Fibroblast of skin of back (primary cell): ENCODE data around the gene GRIN3A.

Experiments
- DNase-seq: peaks from one replicate; pipeline ENCODE4 v3.0.0-alpha.2; 2013

GRIN3A gene

DNA sequence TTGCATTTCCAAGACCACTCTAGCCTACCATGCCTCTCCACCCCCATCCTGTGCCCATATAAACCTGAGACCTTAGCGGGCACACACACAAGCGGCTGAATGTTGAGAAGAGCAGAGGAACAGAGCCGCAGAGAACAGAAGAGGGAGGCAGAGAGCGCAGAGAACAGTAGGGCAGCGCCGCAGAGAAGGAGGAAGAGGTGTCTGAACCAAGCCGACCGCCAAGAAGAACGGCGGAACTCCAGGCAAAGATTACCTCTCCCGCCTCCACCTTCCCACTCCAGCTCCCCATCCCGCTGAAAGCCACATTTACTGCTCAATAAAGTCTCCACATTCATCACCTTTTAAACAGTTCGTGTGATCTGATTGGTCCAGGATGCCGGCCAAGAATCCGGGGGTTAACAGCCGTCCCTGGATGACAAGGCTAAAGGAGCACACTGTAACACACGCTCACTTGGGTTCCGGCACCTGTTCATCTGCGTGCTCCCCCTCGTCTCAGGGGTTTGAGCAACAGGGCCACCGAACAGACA, 33.2 kb downstream of the GRIN3A start:
- DNase-seq, result peak; percentile 8

DNA sequence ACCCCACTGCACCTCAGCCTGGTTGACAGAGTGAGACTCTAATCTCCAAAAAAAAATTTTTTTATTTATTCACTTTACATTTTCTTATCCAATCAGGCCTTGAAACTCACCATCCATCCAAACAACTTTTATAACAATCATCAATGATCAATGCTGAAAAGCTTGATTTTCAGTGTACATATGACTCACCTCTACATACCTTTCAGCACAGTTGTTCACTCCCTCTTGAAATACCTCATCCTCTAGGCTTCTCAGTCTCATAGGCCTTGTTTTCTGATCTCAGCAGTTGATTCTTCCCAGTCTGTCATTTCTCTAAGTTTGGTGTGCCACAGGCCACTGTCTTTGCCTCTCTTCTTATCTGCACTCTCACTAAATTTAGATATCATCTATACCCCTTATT, 36.2 kb downstream of the GRIN3A start:
- DNase-seq, result no peak

DNA sequence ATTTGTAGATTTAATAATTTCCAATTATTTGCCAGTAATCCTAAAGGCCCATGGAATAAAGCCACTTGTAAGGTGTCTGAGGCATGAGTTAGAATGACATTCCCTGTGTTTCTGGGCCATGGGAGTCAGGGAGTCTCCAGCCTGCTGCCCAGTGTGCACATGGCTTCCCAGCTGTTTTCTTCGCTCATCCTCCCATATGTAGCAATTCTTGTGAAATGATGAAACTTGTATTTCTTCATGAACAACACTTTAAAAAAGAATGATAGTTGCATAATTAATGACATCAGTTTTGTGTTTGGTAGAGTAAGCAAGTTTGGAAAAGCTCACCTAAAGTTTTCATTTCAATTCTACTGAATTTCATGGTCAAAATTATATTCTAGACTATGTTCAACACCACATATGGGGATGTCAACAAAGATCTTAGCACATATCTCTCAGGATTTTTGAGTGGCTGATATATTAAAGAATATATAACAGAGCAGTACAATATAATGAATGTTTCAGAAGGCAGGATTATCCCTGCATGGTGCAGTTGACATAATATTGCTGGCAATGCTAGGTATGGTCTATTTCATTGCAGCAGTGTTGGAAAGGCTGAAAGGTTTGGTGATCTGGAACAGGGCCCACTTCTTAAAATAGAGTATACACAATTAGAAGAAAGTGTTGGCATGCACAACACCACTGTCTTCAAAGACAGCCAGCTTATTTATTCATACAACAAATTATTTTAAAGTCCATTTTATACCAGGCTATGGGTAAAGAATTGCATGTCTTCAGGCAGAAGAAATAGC, 44.7 kb downstream of the GRIN3A start:
- no peak for DNase-seq

DNA sequence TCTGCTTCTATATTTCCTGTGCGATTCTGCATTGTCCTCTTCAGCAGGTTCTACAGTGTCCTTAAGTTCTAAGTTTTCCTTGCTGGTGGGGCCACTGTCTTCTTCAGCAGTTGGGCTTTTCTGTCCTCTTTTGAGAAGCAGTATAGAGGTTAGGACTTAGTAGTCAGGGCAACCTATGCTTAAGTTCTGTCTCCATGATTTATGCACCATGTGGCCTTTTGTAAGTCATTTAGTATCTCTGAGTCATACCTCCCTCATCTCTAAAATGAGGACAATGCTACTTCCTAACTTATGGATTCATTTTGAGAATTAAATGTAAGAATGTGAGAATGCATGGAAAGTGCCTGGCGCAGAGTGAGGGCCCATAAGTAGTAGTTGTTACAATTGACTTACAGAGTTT, 46.8 kb downstream of the GRIN3A start:
- no peak for DNase-seq

DNA sequence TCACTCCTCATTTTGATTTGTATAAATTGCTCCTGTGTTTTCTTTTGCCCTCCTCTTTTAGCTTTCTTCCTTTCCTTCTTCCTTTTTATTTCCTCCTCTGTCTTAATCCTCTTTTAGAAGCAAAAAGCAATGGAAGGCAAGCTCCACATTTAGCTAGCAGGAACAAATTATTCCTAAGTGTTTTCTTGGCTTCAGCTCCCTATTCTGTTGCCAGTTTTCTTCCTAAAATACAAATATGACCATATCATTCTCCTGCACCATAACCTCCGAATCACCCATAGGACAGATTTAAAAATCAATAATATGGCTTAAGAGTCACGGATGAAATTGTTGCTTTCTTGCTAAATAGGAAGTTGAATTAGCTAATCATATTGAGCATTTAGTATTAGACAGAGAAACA, 49.4 kb downstream of the GRIN3A start:
- no peak for DNase-seq

DNA sequence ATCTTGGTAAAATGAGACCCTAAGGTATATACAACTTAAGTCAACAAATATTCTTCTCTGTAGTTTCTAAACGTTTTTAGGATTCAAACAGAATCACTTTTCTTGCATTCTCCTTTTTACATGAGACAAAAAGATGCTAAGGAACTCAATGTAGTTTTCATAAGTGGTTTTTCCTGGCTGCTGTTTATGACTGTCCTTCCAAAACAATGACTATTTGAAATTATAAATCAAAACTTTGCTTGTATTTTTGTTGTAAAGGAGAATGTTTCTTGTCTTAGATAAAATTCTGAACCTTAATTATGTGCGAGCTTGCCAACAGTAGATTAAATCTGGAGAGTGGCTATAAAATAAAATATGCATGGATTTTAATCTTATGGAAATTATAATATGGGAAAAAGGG, 53.8 kb downstream of the GRIN3A start:
- no peak for DNase-seq

DNA sequence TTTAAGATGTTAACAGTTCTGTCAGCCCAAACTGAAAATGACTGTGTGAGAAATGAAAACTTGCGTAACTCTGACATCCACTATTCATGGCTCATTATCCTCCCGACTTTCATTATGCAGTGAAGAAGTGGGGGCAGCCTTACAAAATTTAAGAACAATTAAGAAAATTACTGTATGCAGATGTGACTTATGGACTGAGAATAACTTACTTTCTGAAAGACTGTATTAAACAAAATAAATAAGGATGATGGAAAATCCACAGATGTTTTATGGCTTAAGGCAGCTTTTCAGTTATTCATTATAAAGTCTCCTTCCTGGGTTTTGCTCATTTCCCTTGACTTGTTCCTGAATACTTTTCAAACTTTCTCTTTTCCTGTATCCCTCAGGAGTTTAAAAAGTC, 55.2 kb downstream of the GRIN3A start:
- DNase-seq, result no peak

DNA sequence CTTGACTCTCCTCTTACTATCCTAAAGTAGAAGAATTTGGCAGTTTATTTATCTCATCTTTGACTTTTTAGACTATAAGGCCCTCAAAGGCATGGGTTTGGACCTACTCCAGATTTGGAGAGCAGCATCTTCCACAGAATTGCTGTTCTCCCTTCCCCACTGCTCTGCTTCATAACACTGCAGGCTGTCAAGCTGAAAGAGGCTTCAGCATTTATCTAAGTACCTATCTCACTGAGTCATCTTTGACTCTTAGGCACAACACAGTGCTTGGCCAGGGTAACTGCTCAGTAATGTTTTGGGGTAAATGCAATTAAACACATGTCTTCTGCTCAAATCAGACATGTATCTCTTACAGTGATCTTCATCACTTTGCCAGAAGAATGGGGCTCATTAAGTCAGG, 60.6 kb downstream of the GRIN3A start:
- DNase-seq, result no peak

DNA sequence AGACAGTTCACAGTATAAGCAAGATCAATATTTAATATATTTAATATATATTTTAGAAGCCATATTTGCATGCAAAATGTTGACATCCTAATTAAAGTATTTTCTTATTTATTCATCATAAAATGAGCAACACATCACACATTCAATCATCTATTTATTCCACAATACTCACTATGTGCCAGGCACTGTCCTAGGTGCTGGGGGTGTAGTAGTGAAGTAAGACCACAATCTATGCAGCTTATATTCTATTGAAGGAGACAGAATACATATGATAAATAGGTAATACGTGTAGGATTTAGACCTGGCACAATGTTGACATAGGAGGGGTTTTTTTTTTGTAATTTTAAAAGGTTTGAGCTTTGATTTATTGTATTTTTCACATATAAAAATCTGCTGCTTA, 63.1 kb downstream of the GRIN3A start:
- DNase-seq, result no peak

DNA sequence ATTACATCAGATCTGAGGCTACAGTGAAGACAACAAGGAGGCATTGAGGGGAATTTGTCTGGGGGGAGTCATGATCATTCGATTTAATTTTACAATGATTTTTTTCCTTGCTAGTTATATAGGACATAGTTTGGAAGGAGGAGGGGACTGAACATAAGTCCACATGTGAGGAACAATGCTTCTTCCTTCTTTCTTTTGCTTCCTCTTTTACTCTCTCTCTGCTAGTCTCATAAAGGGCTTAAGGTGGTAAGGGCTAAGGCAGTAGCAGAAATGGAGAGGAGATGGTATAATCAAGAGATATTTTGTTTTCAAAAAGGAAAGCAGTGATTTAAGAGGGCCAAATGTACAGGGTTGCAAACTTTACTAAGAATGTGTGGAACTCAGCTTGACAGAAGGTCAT, 64.3 kb downstream of the GRIN3A start:
- DNase-seq, result no peak

DNA sequence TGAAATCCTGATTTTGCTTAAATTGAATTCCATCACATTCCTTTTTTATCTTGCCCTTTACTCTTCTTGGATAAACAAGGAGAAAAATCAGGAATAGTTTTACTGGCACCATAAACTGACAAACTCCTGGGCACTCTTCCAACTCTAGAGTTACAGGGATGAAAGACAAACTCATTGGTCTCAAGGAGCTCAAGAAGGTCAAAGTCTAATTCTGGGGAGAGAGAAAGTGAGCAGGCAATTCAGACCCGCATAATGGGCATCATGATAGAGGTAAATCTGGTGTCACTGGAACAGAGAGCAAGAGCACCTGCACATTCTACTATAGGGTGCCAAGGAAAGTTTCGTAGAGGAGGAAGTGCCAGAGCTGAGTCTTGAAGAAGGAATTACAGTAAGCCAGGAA, 64.8 kb downstream of the GRIN3A start:
- no peak for DNase-seq

DNA sequence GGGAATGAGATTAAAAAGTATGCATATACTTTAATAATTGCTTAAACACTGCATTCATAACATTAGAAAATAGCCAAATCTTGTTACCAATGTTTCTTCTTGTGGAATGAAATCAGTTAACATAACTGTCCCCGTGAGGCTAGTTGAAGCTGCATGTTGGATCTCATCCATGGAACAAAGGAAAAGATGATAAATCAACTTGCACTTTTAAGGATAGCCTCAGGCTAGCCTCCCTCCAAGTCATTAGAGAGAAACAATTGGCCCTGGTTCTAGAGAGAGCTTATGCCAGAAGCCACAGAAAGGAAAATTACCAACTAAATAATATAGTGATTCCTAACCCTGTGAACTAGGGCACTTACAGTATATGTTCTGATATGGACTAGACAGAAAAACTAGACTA, 66.9 kb downstream of the GRIN3A start:
- no peak for DNase-seq

DNA sequence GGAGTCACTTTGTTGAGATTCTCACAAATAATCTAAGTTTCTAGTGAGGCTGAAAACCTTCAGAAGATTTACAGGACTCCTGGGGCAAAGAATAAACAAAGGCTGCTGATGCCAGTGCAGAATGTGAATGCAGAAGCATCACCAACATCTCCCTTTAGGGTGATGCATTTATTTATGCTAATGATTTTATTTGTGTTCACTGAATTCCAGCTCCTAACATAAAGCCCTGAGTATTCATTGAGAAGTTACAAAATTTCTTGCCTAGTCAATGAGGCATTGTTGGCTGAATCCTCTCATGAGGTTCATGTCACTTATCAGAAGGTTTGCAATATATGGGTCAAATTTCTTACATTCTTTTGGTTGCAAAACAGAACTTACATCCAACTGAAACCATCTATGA, 70.0 kb downstream of the GRIN3A start:
- no peak for DNase-seq

DNA sequence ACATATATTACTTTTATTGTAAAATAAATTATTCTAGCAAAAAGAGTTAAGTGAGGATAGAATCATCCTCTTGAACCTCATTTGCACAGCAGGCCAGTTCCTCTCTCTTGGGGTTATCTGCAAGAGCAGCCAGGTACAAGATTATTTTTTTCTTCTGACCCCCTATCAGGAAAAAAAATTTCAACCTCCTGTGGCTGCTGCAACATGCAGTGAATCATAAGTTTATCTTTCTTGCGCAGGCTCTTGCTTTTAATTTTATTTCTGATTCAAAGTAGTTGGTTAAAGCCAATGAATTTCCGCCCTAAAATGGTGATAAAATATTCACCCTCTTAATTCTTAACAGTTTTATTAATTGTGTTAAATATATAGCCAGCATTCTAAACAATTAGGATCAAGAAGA, 74.0 kb downstream of the GRIN3A start:
- no peak for DNase-seq

DNA sequence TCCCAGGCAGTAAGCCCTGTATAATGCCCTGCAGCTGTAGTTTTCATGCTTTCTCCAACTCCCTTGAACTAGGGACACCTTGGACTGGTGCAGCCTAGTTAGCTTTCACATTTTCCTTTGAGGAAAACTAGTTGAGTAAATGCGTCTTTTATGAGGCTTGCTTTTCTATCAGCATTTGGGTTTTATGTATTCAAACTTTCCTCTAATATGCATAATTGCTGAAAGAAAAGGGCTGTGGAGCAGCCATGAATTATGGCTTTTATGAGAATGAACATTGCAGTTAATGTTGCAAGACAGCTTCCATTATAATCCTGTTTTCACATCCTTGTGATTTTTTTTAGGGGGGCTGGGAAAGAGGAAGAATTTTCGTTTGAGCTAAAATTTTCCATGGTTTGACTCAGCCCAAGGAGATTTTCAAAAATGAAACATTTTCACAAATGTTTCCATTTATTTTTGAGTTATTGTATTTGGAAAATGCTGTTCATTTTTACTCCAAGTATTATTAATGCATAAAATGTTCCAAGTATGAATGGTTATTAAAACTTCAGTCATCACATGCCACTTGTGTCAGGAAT, 85.8 kb downstream of the GRIN3A start:
- no peak for DNase-seq

DNA sequence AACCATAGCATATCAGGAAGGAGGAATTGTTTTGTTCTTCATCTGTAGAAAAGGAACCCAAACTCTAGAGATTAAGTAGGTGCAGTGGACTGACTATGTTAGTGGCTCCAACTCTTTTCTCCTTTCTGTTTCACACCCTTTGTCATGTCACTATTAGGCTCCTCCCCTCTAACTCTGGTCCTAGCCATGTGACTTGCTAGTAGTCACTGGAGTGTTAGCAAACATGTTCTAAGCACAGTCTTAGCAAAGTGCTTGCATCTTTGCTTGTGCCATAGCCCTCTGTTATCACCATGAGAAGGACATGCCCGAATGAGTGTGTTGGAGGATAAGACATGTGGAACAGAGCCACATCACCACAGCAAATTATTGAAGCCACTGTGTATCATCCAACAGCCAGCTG, 88.3 kb downstream of the GRIN3A start:
- no peak for DNase-seq

DNA sequence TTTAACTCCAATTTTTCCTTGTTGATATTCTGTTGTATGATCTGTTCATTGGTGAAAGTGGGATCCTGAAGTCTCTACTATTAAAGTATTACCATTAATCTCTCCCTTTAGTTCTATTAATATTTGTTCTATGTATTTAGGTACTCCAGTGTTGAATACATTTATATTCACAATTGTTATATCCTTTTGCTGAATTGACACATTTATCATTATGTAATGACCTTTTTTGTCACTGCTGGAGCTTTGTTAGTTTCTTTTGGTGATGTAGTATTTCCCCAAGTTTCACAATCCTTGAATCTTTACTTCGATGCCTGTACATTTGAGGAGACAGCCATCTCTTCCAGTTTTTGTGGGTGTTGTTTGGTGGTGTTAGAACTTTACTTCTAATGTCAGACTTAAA, 90.0 kb downstream of the GRIN3A start:
- DNase-seq, result no peak

DNA sequence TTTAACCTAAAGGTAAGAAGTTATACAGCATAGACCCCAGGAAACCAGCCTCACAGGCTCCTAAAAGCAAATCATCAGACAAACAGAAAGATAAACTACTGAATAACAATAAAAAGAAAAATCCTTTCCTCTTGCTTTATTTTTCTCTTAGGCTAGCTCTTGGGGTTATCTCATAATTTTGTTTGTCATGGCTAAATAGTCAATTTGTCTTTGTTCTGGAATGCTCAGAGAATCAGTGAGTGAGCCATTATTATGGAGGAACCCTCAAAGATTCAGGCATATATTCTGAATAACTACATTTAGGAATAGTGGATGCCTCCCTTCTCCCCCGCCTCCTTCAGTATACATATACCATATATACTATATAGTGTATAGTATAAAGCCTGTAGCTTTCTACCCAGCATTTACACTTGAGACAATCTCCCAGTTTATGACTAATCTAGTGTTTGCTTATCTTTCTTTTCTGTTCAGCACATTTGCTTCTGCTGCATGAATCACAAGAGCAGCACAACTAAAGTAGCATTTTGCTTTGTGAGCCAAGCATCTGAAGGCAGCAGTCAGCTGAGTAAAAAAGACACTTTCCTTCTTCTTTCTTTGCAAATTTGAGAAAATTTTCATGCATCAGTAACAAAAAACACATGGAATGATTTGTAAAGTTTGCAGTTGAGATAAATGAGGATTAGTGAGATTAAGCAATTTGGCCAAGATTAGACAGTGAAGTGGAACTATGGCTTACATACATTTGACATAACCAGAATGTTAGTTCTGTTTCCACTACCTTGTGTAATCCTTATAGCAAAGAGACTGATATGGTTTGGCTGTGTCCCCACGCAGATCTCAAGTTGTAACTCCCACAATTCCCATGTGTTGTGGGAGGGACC, 98.4 kb downstream of the GRIN3A start:
- DNase-seq, result no peak

DNA sequence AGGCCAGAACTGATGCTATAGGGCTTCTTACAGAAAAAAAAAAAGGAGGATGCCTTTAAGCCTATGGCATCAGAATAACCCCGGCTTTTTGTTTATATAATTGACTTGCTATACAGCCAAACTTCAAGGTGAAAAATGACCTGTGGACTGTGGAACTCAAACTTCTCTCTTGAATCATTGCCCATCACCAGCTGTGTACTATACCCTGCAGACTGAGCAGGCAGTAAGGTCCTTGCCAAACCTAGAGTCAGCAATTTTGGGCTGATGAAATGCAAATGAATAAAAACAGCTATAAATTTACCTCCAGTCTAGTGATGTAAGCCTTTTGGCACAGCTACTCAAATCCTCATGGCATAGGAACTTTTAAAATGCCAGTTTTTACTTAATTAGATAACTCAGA, 99.1 kb downstream of the GRIN3A start:
- DNase-seq, result no peak

DNA sequence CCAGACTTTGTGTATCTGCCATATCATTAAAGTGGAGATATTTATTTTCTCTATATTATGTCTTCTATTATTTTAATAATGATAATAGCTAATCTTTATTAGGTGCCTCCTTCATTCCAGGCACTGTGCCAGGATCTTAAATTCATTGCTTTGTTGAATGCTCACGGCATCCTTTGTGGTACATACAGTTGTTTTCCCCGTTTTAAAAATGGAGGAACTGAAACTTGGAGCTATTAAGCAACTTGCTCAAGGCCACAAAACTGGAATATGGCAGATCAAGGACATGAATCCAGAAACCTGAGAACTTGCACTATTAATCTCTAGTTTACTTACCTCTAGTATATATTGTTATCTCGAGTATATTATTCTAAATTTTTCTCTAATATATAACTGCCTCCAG, 102.2 kb downstream of the GRIN3A start:
- no peak for DNase-seq

DNA sequence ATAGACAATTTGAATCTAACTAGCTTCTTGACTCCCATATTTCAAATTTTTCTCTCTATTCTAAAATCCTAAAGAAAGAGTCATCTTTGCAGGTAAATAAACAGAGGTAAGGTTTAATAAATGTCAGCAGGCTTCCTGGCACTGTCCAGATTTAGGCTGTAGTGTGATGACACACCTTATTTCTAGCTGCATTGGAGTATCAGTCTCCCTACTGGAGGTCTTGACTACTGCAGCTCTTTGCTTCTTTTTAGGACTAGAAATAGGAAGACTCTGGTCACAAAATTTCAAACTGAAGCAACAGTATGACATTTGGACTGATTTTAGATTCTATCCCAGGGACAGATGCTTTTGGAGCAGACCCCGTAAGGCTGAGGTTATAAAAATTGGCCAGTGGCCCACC, 103.0 kb downstream of the GRIN3A start:
- no peak for DNase-seq

DNA sequence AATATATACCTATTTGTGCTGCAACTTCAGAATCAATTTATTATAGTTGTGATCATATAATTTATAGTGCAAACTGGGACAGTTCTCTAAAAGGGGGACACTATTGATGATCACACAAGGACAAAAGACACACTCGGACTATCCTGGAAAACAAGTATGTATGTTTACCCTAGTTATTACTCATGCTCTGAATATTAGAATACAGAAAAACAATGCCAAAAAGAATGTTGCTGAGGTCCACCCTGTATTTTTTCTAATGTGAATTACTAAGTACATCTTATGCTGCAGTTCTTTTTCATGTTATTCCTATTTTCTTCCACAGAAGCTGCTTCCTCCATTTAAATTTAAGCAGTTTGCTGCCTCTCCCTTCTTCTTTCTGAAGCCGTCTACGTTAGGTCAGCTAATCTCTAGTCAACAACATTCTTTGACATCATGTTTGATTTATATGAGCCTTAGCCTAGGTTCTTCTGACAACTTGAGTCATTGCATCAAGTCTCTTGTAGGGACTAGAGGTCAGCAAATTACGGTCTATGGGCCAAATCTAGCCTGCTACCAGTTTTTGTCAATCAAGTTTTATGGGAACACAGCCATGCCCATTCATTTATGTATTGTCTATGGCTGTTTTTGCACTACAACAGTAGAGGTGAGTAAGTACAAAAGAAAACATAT, 103.6 kb downstream of the GRIN3A start:
- no peak for DNase-seq

DNA sequence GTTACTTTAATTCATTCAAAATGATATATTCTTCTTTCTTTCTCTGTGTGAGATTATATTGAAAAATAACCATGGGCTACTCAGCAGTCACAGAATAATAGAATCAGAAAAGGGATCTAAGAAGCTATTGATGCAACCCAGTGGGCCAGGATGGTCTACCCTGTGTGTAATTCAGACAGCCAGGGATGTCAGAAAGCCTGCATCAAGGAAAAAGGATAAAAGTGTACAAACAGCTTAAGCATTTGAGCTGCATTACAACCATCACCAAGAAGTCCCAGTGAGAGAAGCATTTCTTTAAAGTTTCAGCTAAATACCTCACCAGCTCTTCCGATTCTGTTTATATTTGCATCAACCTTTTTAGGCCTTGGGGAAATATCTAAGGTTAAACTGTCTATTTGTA, 105.8 kb downstream of the GRIN3A start:
- DNase-seq, result no peak
